Keratinocyte (primary cell): ENCODE results near the gene SLC39A1. TPM values are rescaled to one million over a fixed set of nuclear protein-coding genes. Genes with fewer than 3 reads are reported as not detected.
A peak's percentile ranks its signal among the peaks of the same experiment; 100 is the strongest.
"Not testable (repeated sequence)": the region's sequence is repeated elsewhere in the genome, so short reads cannot be mapped to it uniquely, and the experiment has no call there.

Experiments
- DNase-seq: peaks from one replicate; pipeline ENCODE4 v3.0.0-alpha.2; 2011; ENCODE audit warnings: low read depth, missing footprints, low spot score
- FAIRE-seq: peaks from 2 replicates; lab custom pipeline; 2011; peaks lifted over from hg19 to GRCh38; lab: Jason Lieb, UNC
- H2AFZ ChIP-seq: 2 replicates; pipeline ENCODE4 v1.6.0; 2012; ENCODE audit warnings: low read length, control low read depth, inconsistent platforms; ENCODE audit not compliant: control insufficient read depth
- H3K27ac ChIP-seq: 2 replicates; pipeline ENCODE4 v1.5.1; 2011; ENCODE audit warnings: low read length; ENCODE audit not compliant: control insufficient read depth, insufficient read depth
- H3K27me3 ChIP-seq: 3 replicates; pipeline ENCODE4 v1.6.0; 2011; ENCODE audit warnings: low read length; ENCODE audit not compliant: control insufficient read depth, insufficient read depth; ENCODE audit errors: extremely low read depth
- H3K36me3 ChIP-seq, 2 experiments: 2 replicates in 1 of 2; 3 replicates in 1 of 2; pipeline ENCODE4 v1.5.1; 2011; ENCODE audit warnings: low read length in 2 of 2, mild to moderate bottlenecking in 1 of 2; ENCODE audit not compliant: control insufficient read depth in 2 of 2, insufficient read depth in 2 of 2; ENCODE audit errors: extremely low read depth in 1 of 2
- H3K4me1 ChIP-seq: 3 replicates; pipeline ENCODE4 v1.5.1; 2011; ENCODE audit warnings: low read length; ENCODE audit not compliant: control insufficient read depth, insufficient read depth; ENCODE audit errors: extremely low read depth
- H3K4me2 ChIP-seq: 3 replicates; pipeline ENCODE4 v1.6.0; 2011; ENCODE audit warnings: low read depth, low read length; ENCODE audit not compliant: control insufficient read depth, insufficient read depth; ENCODE audit errors: extremely low read depth
- H3K4me3 ChIP-seq, 3 experiments: fragments of 200-600 bp in 1 of 3; sonication (generic) in 1 of 3; 2 replicates in 2 of 3; 3 replicates in 1 of 3; pipeline ENCODE4 v1.5.1; 2011 to 2016; ENCODE audit warnings: low read length in 3 of 3, mild to moderate bottlenecking in 3 of 3, control low read depth in 2 of 3, inconsistent platforms in 1 of 3, low read depth in 1 of 3, mixed read lengths in 1 of 3, mixed run types in 1 of 3, moderate library complexity in 1 of 3; ENCODE audit not compliant: control insufficient read depth in 2 of 3, insufficient read depth in 2 of 3; ENCODE audit errors: extremely low read depth in 1 of 3
- H3K79me2 ChIP-seq: 2 replicates; pipeline ENCODE4 v1.6.0; 2012; ENCODE audit warnings: low read length; ENCODE audit not compliant: control insufficient read depth, insufficient read depth
- H3K9ac ChIP-seq: 3 replicates; pipeline ENCODE4 v1.6.0; 2011; ENCODE audit warnings: low read length; ENCODE audit not compliant: control insufficient read depth, insufficient read depth; ENCODE audit errors: extremely low read depth
- H3K9me1 ChIP-seq: 3 replicates; pipeline ENCODE4 v1.6.0; 2011; ENCODE audit warnings: low read length; ENCODE audit not compliant: control insufficient read depth, insufficient read depth; ENCODE audit errors: extremely low read depth
- H3K9me3 ChIP-seq: 2 replicates; pipeline ENCODE4 v1.5.1; 2012; ENCODE audit warnings: low read depth, low read length; ENCODE audit not compliant: control insufficient read depth
- H4K20me1 ChIP-seq: 3 replicates; pipeline ENCODE4 v1.6.0; 2011; ENCODE audit warnings: low read length; ENCODE audit not compliant: control insufficient read depth, insufficient read depth; ENCODE audit errors: extremely low read depth
- EZH2 ChIP-seq: IDR thresholded peaks from one replicate; pipeline ENCODE4 v1.6.1; 2012; ENCODE audit warnings: inconsistent platforms, mild to moderate bottlenecking, low read length, moderate library complexity
- dilution Hi-C: fragments of 300-500 bp; cut with MboI; formaldehyde crosslinking; loops from one replicate; pipeline ENCODE4 v1.7.0; 2020; ENCODE audit warnings: low sequenced_read_pairs; ENCODE audit not compliant: extremely low pct_ligation_motif_present
- polyA minus RNA-seq, 3 experiments: library from RNA; depleted of rRNA, polyadenylated mRNA; stranded (reverse); fragments of >200 nt; gene quantifications; 1 replicate in 1 of 3; 2 replicates in 1 of 3; 3 replicates in 1 of 3; pipeline ENCODE4 v1.2.3, GENCODE V29; 2011
- polyA plus RNA-seq, 5 experiments: library from polyadenylated mRNA; depleted of rRNA in 3 of 5; stranded (reverse) in 3 of 5; stranded (forward) in 1 of 5; unstranded in 1 of 5; fragments of >200 nt; gene quantifications; 1 replicate in 1 of 5; 2 replicates in 3 of 5; 3 replicates in 1 of 5; pipeline versions ENCODE4 v1.2.1 to v1.2.3, GENCODE V29; 2011 to 2012; ENCODE audit warnings: missing spikeins in 2 of 5, low read depth in 1 of 5, low replicate concordance in 1 of 5
- TF ChIP-seq, protein P1 (sequence below), 3 experiments: IDR thresholded peaks in 1 of 3; conservative IDR thresholded peaks in 1 of 3; optimal IDR thresholded peaks in 1 of 3; 2 replicates in 2 of 3; 3 replicates in 1 of 3; pipeline versions ENCODE3 to v1.5.1; 2011; ENCODE audit warnings: low read length in 3 of 3, mild to moderate bottlenecking in 3 of 3, moderate library complexity in 2 of 3, control low read depth in 1 of 3, inconsistent platforms in 1 of 3; ENCODE audit not compliant: insufficient read depth in 2 of 3; ENCODE audit errors: extremely low read depth in 1 of 3

SLC39A1 gene, protein sequence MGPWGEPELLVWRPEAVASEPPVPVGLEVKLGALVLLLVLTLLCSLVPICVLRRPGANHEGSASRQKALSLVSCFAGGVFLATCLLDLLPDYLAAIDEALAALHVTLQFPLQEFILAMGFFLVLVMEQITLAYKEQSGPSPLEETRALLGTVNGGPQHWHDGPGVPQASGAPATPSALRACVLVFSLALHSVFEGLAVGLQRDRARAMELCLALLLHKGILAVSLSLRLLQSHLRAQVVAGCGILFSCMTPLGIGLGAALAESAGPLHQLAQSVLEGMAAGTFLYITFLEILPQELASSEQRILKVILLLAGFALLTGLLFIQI
- polyA plus RNA-seq, result 68.4 to 83.6 TPM (median 68.5 TPM) in 3 replicates
- 10.7 TPM for polyA plus RNA-seq (2011; ENCODE audit: low read depth)
- polyA plus RNA-seq (2011; cell fraction: cytosol; rRNA removed), result 60.7 and 69.5 TPM in 2 replicates
- 78.5 and 94.4 TPM in 2 replicates for polyA plus RNA-seq (2011; cell fraction: nucleus; rRNA removed)
- polyA plus RNA-seq (2012; ENCODE audit: low replicate concordance), result 50.0 and 85.3 TPM in 2 replicates
- polyA minus RNA-seq, result 78.3 to 81.8 TPM (median 78.9 TPM) in 3 replicates
- polyA minus RNA-seq (2011; cell fraction: cytosol; rRNA and poly(A)+ RNA removed), result 80.0 TPM
- polyA minus RNA-seq (2011; cell fraction: nucleus; rRNA and poly(A)+ RNA removed), result 40.9 and 53.5 TPM in 2 replicates

DNA sequence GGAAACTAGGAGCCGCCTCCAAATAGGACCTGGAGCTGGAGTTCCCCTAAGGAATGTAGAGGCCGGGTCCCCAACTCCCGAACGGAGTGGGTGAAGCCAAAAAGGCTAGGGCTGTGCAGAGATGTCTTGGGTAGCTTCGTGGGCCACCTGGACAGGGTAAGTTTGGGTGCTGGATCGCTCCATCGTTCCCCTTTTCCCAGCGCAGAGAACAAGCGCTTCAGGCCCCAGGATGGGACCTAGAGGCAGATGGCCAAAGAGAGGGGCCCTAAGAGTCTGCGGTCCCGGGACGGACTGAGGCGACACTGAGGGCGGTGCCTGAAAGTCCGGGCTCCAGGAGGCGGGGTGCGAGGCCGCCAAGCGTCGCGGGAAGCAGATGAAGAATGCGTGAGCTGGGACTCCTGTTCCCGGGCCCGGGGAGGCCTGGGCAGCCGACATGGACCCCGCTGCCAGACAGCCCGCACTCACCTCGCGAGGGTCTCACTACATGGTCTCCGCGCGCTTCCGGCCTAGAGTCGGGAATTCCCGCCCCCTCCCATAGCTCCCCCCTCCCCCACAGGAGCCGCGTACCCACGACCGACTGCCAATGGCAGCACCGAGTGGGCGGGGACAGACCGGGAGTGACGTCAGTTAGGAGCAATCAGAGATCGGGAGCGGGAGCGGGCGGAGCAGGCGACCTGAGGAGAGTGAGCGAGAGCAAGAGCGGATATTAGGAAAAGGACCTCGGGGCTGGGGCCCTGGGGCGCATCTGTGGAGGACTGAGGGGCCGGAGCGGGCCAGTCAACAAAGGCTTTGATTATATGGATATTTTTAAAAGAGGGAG is at the start of gene SLC39A1:
TSS of gene SLC39A1 (minus strand) at position 508 of the 820 bp plus-strand sequence. CDS start 822 bp downstream, outside the sequence.
- peak; percentile 23 for FAIRE-seq
- dilution Hi-C loops, result no loop called here
- H2AFZ ChIP-seq, result peak within 1 kb of the TSS; percentile 73

DNA sequence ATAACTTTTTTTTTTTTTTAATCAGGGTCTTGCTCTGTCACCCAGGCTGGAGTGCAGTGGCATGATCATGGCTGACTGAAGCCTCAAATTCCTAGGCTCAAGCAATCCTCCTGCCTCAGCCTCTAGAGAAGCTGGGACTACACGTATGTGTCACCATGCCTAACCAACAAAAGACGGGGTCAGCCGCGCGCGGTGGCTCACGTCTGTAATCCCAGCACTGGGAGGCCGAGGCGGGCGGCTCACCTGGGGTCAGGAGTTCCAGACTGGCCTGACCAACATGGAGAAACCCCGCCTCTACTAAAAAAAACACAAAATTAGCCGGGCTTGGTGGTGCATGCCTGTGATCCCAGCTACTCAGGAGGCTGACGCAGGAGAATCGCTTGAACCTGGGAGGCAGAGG is 49.2 kb upstream of the SLC39A1 start:
- H3K79me2 ChIP-seq, H4K20me1 ChIP-seq, H3K36me3 ChIP-seq, H3K4me3 ChIP-seq, dilution Hi-C loops, H3K9me3 ChIP-seq, H3K27ac ChIP-seq, H3K27me3 ChIP-seq, FAIRE-seq, H3K4me2 ChIP-seq, H3K9me1 ChIP-seq, H3K4me1 ChIP-seq, H3K9ac ChIP-seq, DNase-seq, H2AFZ ChIP-seq: not testable (repeated sequence)

More for the DNA sequence above, at the start of gene SLC39A1:
- Histone ChIP-seq H3K36me3 (peaks cover 3 to 22% of the 10 kb centered on the region in 2 experiments), H3K27ac (peak within 1 kb of the TSS; percentile 95), H3K9me1 (no peaks in the 10 kb centered on the region), H4K20me1 (no peaks in the 10 kb centered on the region), H3K4me1 (peaks cover 42% of the 10 kb centered on the region), H3K9me3 (no peaks in the 10 kb centered on the region), H3K9ac (peak within 1 kb of the TSS; percentile 89), H3K4me2 (peak within 1 kb of the TSS; percentile 94), H3K4me3 (peak within 1 kb of the TSS; percentile 64 to 96 (median 69)), H3K79me2 (peaks cover 24% of the 10 kb centered on the region), H3K27me3 (no peaks in the 10 kb centered on the region)
- TF ChIP-seq, protein P1, sequence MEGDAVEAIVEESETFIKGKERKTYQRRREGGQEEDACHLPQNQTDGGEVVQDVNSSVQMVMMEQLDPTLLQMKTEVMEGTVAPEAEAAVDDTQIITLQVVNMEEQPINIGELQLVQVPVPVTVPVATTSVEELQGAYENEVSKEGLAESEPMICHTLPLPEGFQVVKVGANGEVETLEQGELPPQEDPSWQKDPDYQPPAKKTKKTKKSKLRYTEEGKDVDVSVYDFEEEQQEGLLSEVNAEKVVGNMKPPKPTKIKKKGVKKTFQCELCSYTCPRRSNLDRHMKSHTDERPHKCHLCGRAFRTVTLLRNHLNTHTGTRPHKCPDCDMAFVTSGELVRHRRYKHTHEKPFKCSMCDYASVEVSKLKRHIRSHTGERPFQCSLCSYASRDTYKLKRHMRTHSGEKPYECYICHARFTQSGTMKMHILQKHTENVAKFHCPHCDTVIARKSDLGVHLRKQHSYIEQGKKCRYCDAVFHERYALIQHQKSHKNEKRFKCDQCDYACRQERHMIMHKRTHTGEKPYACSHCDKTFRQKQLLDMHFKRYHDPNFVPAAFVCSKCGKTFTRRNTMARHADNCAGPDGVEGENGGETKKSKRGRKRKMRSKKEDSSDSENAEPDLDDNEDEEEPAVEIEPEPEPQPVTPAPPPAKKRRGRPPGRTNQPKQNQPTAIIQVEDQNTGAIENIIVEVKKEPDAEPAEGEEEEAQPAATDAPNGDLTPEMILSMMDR (optimal IDR thresholded peaks at IDR 0.05 in 1 of 3, IDR thresholded peaks at IDR 0.05 in 1 of 3, conservative IDR thresholded peaks at IDR 0.05 in 1 of 3; ENCODE audit: extremely low read depth in 1 of 3, insufficient read depth in 2 of 3, low read length in 3 of 3), result no peak
- TF ChIP-seq EZH2, result no peak
- DNase-seq, result peak; percentile 89
